H1 (cell line): ENCODE results near the gene DDIAS. TPM values are rescaled to one million over a fixed set of nuclear protein-coding genes. Genes with fewer than 3 reads are reported as not detected.

Experiments
- CTCF ChIA-PET: fragments of 300-600 bp; sonication (Branson Sonifier 250); formaldehyde crosslinking; loops from one replicate; lab custom pipeline; 2021; ENCODE audit not compliant: partially characterized antibody; lab: Charles Lee
- POLR2A ChIA-PET: fragments of 300-600 bp; sonication (Branson Sonifier 250); formaldehyde crosslinking; loops from one replicate; lab custom pipeline; 2021; ENCODE audit warnings: inconsistent platforms; ENCODE audit not compliant: partially characterized antibody; lab: Charles Lee
- DNase-seq, 2 experiments: peaks; one replicate each; pipeline versions ENCODE4 v3.0.0 to v3.0.0-alpha.2; 2010 to 2022; ENCODE audit warnings: low spot score in 2 of 2, low read depth in 1 of 2, mixed read lengths in 1 of 2
- FAIRE-seq: peaks from 2 replicates; lab custom pipeline; 2011; peaks lifted over from hg19 to GRCh38; lab: Jason Lieb, UNC
- H2AFZ ChIP-seq: 2 replicates; pipeline ENCODE4 v1.8.1; 2012; ENCODE audit warnings: low read length, inconsistent platforms
- H2AK5ac ChIP-seq: 2 replicates; pipeline ENCODE4 v1.6.1; 2013; ENCODE audit warnings: low read depth, low read length
- H2BK120ac ChIP-seq: replicated peaks from 2 replicates; pipeline ENCODE3; 2013; ENCODE audit warnings: low read depth, low read length, inconsistent platforms
- H2BK12ac ChIP-seq: 2 replicates; pipeline ENCODE4 v1.6.1; 2013; ENCODE audit warnings: low read depth, low read length
- H2BK15ac ChIP-seq: 2 replicates; pipeline ENCODE4 v1.6.1; 2013; ENCODE audit warnings: low read length
- H2BK20ac ChIP-seq: 2 replicates; pipeline ENCODE4 v1.6.1; 2013; ENCODE audit warnings: low read length
- H2BK5ac ChIP-seq: 2 replicates; pipeline ENCODE4 v1.6.1; 2013; ENCODE audit warnings: low read depth, low read length
- H3K14ac ChIP-seq: 2 replicates; pipeline ENCODE4 v1.6.1; 2013; ENCODE audit warnings: inconsistent platforms; ENCODE audit not compliant: insufficient read length
- H3K18ac ChIP-seq: 2 replicates; pipeline ENCODE4 v1.6.1; 2013; ENCODE audit warnings: low read length; ENCODE audit errors: extremely low read depth
- H3K23ac ChIP-seq: 2 replicates; pipeline ENCODE4 v1.6.1; 2013; ENCODE audit warnings: inconsistent platforms; ENCODE audit not compliant: insufficient read length
- H3K23me2 ChIP-seq: 2 replicates; pipeline ENCODE4 v1.6.1; 2013; ENCODE audit warnings: low read depth, low read length
- H3K27ac ChIP-seq: 2 replicates; pipeline ENCODE4 v1.6.1; 2011; ENCODE audit warnings: low read depth, low read length, inconsistent platforms
- H3K27me3 ChIP-seq, 4 experiments: replicated peaks in 1 of 4; 1 replicate in 1 of 4; 2 replicates in 3 of 4; pipeline versions ENCODE4 v1.6.1 to v1.8.1; 2011 to 2013; ENCODE audit warnings: low read length in 3 of 4, mild to moderate bottlenecking in 3 of 4, inconsistent platforms in 2 of 4, mixed read lengths in 2 of 4, moderate library complexity in 1 of 4; ENCODE audit not compliant: control insufficient read depth in 3 of 4, insufficient read depth in 3 of 4; ENCODE audit errors: extremely low read depth in 1 of 4
- H3K36me3 ChIP-seq, 4 experiments: 2 replicates each; pipeline versions ENCODE4 v1.6.1 to v1.8.1; 2011 to 2013; ENCODE audit warnings: mild to moderate bottlenecking in 4 of 4, low read length in 3 of 4, moderate library complexity in 2 of 4, control low read depth in 1 of 4, inconsistent platforms in 1 of 4; ENCODE audit not compliant: insufficient read depth in 4 of 4, control insufficient read depth in 2 of 4
- H3K4ac ChIP-seq: replicated peaks from 2 replicates; pipeline ENCODE3; 2013; ENCODE audit warnings: low read length, low read depth, mixed read lengths, inconsistent platforms; ENCODE audit not compliant: insufficient read length
- H3K4me1 ChIP-seq, 4 experiments: replicated peaks in 1 of 4; 1 replicate in 1 of 4; 2 replicates in 3 of 4; pipeline versions ENCODE4 v1.6.1 to v1.8.1; 2011 to 2013; ENCODE audit warnings: low read length in 3 of 4, inconsistent platforms in 2 of 4, mixed read lengths in 1 of 4; ENCODE audit not compliant: insufficient read depth in 4 of 4, control insufficient read depth in 3 of 4
- H3K4me2 ChIP-seq, 2 experiments: 2 replicates each; pipeline versions ENCODE4 v1.6.1 to v1.8.1; 2011 to 2013; ENCODE audit warnings: low read depth in 2 of 2, low read length in 2 of 2, control low read depth in 1 of 2, inconsistent platforms in 1 of 2, mild to moderate bottlenecking in 1 of 2; ENCODE audit not compliant: insufficient read depth in 1 of 2
- H3K4me3 ChIP-seq, 4 experiments: fragments of 200-600, 300-600 bp in 1 of 4; sonication (generic), shearing (Covaris generic), sonication (Bioruptor Twin) in 1 of 4; 2 replicates each; pipeline versions ENCODE4 v1.5.1 to v1.8.1; 2011 to 2016; ENCODE audit warnings: low read length in 4 of 4, low read depth in 3 of 4, control low read depth in 2 of 4, inconsistent platforms in 2 of 4, mild to moderate bottlenecking in 2 of 4, mixed read lengths in 1 of 4, moderate library complexity in 1 of 4; ENCODE audit not compliant: insufficient read depth in 2 of 4; ENCODE audit errors: extremely low read depth in 1 of 4
- H3K56ac ChIP-seq: replicated peaks from 2 replicates; pipeline ENCODE3; 2013; ENCODE audit warnings: low read depth, mild to moderate bottlenecking, mixed read lengths, low read length, inconsistent platforms; ENCODE audit not compliant: insufficient read length
- H3K79me1 ChIP-seq: 2 replicates; pipeline ENCODE4 v1.6.1; 2013; ENCODE audit warnings: low read depth, low read length, control low read depth
- H3K79me2 ChIP-seq, 2 experiments: 2 replicates each; pipeline versions ENCODE4 v1.6.1 to v1.8.1; 2012 to 2013; ENCODE audit warnings: low read length in 2 of 2, mild to moderate bottlenecking in 2 of 2, inconsistent platforms in 1 of 2; ENCODE audit not compliant: insufficient read depth in 2 of 2, control insufficient read depth in 1 of 2
- H3K9ac ChIP-seq, 4 experiments: replicated peaks in 1 of 4; 1 replicate in 1 of 4; 2 replicates in 3 of 4; pipeline versions ENCODE4 v1.6.1 to v1.8.1; 2011 to 2013; ENCODE audit warnings: low read depth in 3 of 4, low read length in 3 of 4, control low read depth in 2 of 4, mild to moderate bottlenecking in 2 of 4, moderate library complexity in 2 of 4, inconsistent platforms in 1 of 4; ENCODE audit errors: extremely low read depth in 1 of 4
- H3K9me3 ChIP-seq, 2 experiments: 2 replicates each; pipeline versions ENCODE4 v1.6.1 to v1.8.1; 2012 to 2013; ENCODE audit warnings: mild to moderate bottlenecking in 2 of 2, moderate library complexity in 2 of 2, control low read depth in 1 of 2, inconsistent platforms in 1 of 2, low read depth in 1 of 2, low read length in 1 of 2, mixed read lengths in 1 of 2; ENCODE audit not compliant: insufficient read depth in 2 of 2
- H4K20me1 ChIP-seq, 2 experiments: replicated peaks in 1 of 2; 2 replicates each; pipeline versions ENCODE3 to v1.8.1; 2011 to 2013; ENCODE audit warnings: inconsistent platforms in 2 of 2, low read length in 2 of 2, mild to moderate bottlenecking in 1 of 2; ENCODE audit not compliant: insufficient read depth in 2 of 2, control insufficient read depth in 1 of 2
- H4K5ac ChIP-seq: 2 replicates; pipeline ENCODE4 v1.6.1; 2013; ENCODE audit warnings: low read length, low read depth, mixed read lengths, inconsistent platforms; ENCODE audit not compliant: insufficient read length
- H4K8ac ChIP-seq: 2 replicates; pipeline ENCODE4 v1.8.0; 2013; ENCODE audit warnings: mild to moderate bottlenecking, moderate library complexity, low read length, inconsistent platforms; ENCODE audit not compliant: insufficient read depth; ENCODE audit errors: extremely low read depth
- H4K91ac ChIP-seq: replicated peaks from 2 replicates; pipeline ENCODE3; 2013; ENCODE audit warnings: low read length, mixed read lengths, inconsistent platforms; ENCODE audit not compliant: insufficient read length
- EGR1 ChIP-seq: IDR thresholded peaks from 2 replicates; pipeline ENCODE4 v1.6.1; 2011; ENCODE audit warnings: low read depth, low read length, borderline replicate concordance
- RAD21 ChIP-seq, 2 experiments: IDR thresholded peaks in 1 of 2; conservative IDR thresholded peaks in 1 of 2; 2 replicates each; pipeline ENCODE4 v1.6.1; 2011; ENCODE audit warnings: low read depth in 2 of 2, low read length in 2 of 2, improper control_type of control experiment in 1 of 2, inconsistent platforms in 1 of 2, mild to moderate bottlenecking in 1 of 2, moderate library complexity in 1 of 2
- TAF1 ChIP-seq: IDR thresholded peaks from 2 replicates; pipeline ENCODE4 v1.6.1; 2011; ENCODE audit warnings: mild to moderate bottlenecking, low read depth, low read length
- TAF7 ChIP-seq: optimal IDR thresholded peaks from 2 replicates; pipeline ENCODE3; 2011; ENCODE audit warnings: low read depth, mild to moderate bottlenecking, inconsistent platforms, low read length, moderate library complexity, borderline replicate concordance
- WGBS, 2 experiments: shearing (Covaris generic) in 1 of 2; methylation state at CpG; one replicate each; pipeline versions ENCODE4 v1.1.6 to v1.1.7; 2013 to 2015; ENCODE audit warnings: low lambda C conversion rate in 2 of 2, mixed read lengths in 2 of 2, inconsistent platforms in 1 of 2, low coverage in 1 of 2, missing lambda C conversion rate in 1 of 2; ENCODE audit not compliant: insufficient replicate concordance in 2 of 2, insufficient coverage in 1 of 2, insufficient read length in 1 of 2; ENCODE audit errors: extremely low coverage in 1 of 2, missing lambda C conversion rate in 1 of 2; 5-methylcytosine and 5-hydroxymethylcytosine counted together
- polyA plus RNA-seq, 7 experiments: library from polyadenylated mRNA; depleted of rRNA in 3 of 7; stranded (reverse) in 5 of 7; unstranded in 2 of 7; fragments of >200 nt in 5 of 7; fragments of 200-250 nt in 2 of 7; gene quantifications; 1 replicate in 5 of 7; 2 replicates in 1 of 7; 4 replicates in 1 of 7; pipeline versions ENCODE4 v1.2.1 to v1.2.3, GENCODE V29; 2011 to 2013; ENCODE audit warnings: missing spikeins in 2 of 7, mixed read lengths in 2 of 7
- total RNA-seq: library from RNA; stranded (reverse); fragmentation: NEBNext Ultra II Directional; extraction: Animal tissue kit (Norgen Biotek cat#: 25700); gene quantifications from 2 replicates; pipeline ENCODE4 v1.2.1, GENCODE V29; 2021
- TF ChIP-seq, protein P1 (sequence below): IDR thresholded peaks from 2 replicates; pipeline ENCODE4 v1.6.1; 2012; ENCODE audit warnings: inconsistent platforms

DDIAS gene
- total and polyA plus RNA-seq, 2 of the 8 experiments (the other 6 are each of a cell fraction or from before 2014, with no cell fraction given) = 11.6 to 25.7 TPM

DNA sequence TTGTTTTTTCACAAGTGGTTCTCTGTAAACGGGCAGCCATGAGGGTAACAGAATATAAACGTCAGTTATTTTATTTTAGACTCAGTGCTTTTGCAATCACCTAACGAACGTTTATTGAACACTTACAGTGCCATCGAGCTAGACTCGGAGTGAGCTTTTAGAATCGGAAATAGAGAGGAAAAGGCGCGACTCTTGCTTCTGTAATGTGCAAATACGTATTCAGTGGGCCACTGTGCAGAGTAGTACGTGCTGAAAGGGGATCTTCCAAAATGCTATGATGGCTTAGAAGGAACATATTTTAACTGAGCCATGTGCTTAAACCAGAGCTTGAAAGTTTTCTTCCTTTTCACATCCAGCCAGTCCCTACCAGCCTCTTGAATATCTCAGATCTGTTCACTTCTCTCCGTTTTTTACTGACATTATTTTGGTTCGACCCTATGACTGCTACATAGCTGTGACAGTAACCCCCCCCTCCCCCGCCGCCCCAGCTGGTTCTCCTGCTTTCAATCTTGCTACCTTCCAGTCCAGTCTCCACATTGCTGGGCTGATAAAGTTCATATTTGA is 468 bp downstream of the DDIAS start:
- Histone ChIP-seq H4K91ac (no peak overlapping the region), H3K23ac (no peak overlapping the region), H4K20me1 (peaks cover 0 to 3% of the 10 kb centered on the region in 2 experiments), H3K4me2 (peak overlapping the region; percentile 98 to 100)
- TF ChIP-seq, protein P1, sequence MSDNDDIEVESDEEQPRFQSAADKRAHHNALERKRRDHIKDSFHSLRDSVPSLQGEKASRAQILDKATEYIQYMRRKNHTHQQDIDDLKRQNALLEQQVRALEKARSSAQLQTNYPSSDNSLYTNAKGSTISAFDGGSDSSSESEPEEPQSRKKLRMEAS = no peak
- TF ChIP-seq RAD21 (IDR thresholded peaks at IDR 0.05 in 1 of 2, conservative IDR thresholded peaks at IDR 0.05 in 1 of 2; ENCODE audit: low read depth in 2 of 2, low read length in 2 of 2) (no peak), TAF1 (no peak), EGR1 (no peak), TAF7 (no peak)
- TF ChIP-seq, all 59 proteins: peak for 0
- no peak overlapping the region for H3K14ac ChIP-seq
- no peaks in the 10 kb centered on the region for H3K36me3 ChIP-seq
- peaks cover 0 to 7% (median 5%) of the 10 kb centered on the region in 4 experiments; a peak in 5 of 7 replicates for H3K4me1 ChIP-seq
- DNase-seq (no peak), FAIRE-seq (no peak)
- H3K79me2 ChIP-seq = peaks cover 12 to 69% of the 10 kb centered on the region in 2 experiments
- peak overlapping the region; percentile 54 to 85 (median 74) for H3K9ac ChIP-seq
- no peak overlapping the region for H2BK20ac ChIP-seq
- no peak overlapping the region for H2AK5ac ChIP-seq
- H3K27me3 ChIP-seq = no peaks in the 10 kb centered on the region
- ChIA-PET POLR2A (interaction anchor here (0.5 to 2.5 kb wide), 15 partner anchors 17 to 1377 kb away, joined by 3 to 11 read pairs (median 3); partner anchors contain the start of genes CCDC90B, PCF11 and RAB30), CTCF (interaction anchor here (0.7 to 8.2 kb wide), 4 partner anchors 10 to 150 kb away, joined by 3 to 82 read pairs (median 5); no protein-coding TSS in a partner anchor)
- H3K4me3 ChIP-seq = peak overlapping the region; percentile 79 to 97 (median 87)
- peak overlapping the region; percentile 15; the same call in 1 of the 2 replicates for H3K27ac ChIP-seq
- peak overlapping the region; percentile 37; the same call in 1 of the 2 replicates for H2AFZ ChIP-seq
- peaks cover 13% of the 10 kb centered on the region for H3K23me2 ChIP-seq
- no peak overlapping the region for H3K56ac ChIP-seq
- H4K8ac ChIP-seq = no peak overlapping the region
- no peak overlapping the region for H3K18ac ChIP-seq
- no peak overlapping the region for H2BK15ac ChIP-seq
- H3K9me3 ChIP-seq = no peaks in the 10 kb centered on the region
- no peak overlapping the region for H2BK120ac ChIP-seq
- no peak overlapping the region for H3K4ac ChIP-seq
- no peak overlapping the region for H2BK12ac ChIP-seq
- H4K5ac ChIP-seq = no peak overlapping the region
- 0% methylated on average over 15 of the region's 15 CpGs; no CpG with 5 or more reads in 1 of the 2 experiments for WGBS, 2 experiments
- peaks cover 3% of the 10 kb centered on the region for H3K79me1 ChIP-seq
- no peak overlapping the region for H2BK5ac ChIP-seq
